ENCODE measurements around the gene KLHL5. TPM values are rescaled to one million over a fixed set of nuclear protein-coding genes. Genes with fewer than 3 reads are reported as not detected.
"Not testable (repeated sequence)": the region's sequence is repeated elsewhere in the genome, so short reads cannot be mapped to it uniquely, and the experiment has no call there.

KLHL5 gene
- total RNA-seq, 4 donors from 2014 or later: 15.4 to 52.0 (median 33.2) TPM

DNA sequence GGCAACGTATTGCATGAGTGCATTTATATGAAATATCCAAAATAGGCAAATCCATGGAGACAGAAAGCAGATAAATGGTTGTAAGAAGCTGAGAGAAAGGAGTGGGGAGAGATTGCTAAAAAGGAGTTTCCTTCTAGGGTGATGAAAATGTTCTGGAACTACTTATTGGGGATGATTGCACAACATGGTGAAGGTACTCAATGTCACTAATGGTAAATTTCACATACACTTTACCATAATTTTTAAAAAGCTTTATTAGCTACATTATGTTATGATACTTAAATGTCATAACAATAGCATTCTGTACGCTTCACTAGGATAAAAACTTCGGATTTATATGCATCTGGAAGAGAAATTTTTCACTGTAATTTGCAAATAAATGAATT, 63.6 kb downstream of the KLHL5 start:
- TF ChIP-seq, protein P1, sequence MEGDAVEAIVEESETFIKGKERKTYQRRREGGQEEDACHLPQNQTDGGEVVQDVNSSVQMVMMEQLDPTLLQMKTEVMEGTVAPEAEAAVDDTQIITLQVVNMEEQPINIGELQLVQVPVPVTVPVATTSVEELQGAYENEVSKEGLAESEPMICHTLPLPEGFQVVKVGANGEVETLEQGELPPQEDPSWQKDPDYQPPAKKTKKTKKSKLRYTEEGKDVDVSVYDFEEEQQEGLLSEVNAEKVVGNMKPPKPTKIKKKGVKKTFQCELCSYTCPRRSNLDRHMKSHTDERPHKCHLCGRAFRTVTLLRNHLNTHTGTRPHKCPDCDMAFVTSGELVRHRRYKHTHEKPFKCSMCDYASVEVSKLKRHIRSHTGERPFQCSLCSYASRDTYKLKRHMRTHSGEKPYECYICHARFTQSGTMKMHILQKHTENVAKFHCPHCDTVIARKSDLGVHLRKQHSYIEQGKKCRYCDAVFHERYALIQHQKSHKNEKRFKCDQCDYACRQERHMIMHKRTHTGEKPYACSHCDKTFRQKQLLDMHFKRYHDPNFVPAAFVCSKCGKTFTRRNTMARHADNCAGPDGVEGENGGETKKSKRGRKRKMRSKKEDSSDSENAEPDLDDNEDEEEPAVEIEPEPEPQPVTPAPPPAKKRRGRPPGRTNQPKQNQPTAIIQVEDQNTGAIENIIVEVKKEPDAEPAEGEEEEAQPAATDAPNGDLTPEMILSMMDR (IDR thresholded peaks at IDR 0.05): no peak
- no peak for TF ChIP-seq POLR2A (IDR thresholded peaks at IDR 0.05)

DNA sequence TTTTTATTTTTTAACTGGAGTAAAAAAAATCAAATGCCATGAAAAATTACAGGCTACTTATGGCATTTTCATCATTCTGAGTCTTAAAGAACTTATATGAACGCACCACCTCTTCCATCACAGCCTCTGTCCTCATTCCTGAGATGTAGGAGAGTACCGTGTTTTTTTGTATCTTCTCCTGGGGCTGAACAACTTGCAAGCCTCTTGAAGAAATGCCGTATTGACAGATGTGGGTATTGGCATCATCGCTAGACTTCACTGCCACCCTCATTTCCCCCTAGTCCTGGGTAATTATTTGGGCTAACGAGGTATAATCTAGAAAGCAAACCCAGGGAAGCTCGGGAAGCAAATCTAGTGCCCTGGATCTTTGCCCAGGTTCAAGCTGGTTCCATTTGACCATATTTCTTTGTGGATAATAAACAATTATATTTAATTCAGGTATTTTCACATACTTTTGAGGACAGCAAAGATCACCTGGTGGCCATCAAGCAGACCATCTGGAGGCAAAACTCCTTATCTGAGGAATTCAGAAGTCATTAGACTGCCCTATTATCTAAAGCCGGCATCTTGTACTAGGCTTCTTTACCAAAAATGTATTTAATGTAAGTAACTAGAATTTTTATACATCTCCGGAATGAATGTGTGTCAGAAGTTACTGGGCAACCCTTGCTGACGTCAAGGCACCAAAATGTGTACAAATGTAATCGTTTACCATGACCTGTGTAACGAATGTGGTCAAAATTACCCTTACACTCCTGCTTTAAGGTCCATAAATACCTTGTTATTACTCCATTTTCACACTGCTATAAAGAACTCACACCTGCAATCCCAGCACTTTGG, 64.4 kb downstream of the KLHL5 start:
- H3K27ac ChIP-seq: no peak overlapping the region
- H3K9me3 ChIP-seq: no peaks in the 10 kb centered on the region
- H3K27me3 ChIP-seq: no peaks in the 10 kb centered on the region
- no peak overlapping the region for H3K4me3 ChIP-seq
- no peaks in the 10 kb centered on the region for H3K4me1 ChIP-seq
- H3K36me3 ChIP-seq: no peaks in the 10 kb centered on the region
- intact Hi-C loops (cut with DNase I; ENCODE audit: low total_unique reads): no loop called here
- TF ChIP-seq POLR2A (IDR thresholded peaks at IDR 0.05): no peak
- TF ChIP-seq, protein P1 (IDR thresholded peaks at IDR 0.05): no peak
- no peak for DNase-seq

More for the DNA sequence above, 63.6 kb downstream of the KLHL5 start:
- Histone ChIP-seq H3K27me3 (no peaks in the 10 kb centered on the region), H3K4me3 (no peak overlapping the region), H3K27ac (no peak overlapping the region), H3K4me1 (no peaks in the 10 kb centered on the region), H3K9me3 (no peaks in the 10 kb centered on the region), H3K36me3 (no peaks in the 10 kb centered on the region)
- intact Hi-C loops (cut with DNase I; ENCODE audit: low total_unique reads): no loop called here
- no peak for DNase-seq

DNA sequence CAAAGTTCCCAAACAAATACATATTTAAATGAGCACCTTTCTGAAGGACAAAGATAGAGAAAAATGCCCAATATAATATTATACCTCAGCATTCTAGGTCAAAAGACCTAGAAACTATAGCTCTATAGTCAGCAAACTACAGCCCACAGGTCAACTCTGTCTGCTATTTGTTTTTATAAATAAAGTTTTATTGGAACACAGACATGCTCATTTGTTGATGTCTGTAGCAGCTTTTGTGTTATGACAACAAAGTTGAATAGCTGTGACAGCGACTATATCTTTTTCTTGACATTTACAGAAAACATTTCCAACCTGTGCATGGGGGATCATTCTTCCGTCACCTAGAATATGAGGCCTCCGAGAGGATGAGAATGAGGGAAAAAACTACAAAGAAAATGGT, 71.6 kb downstream of the KLHL5 start:
- TF ChIP-seq, protein P1 (IDR thresholded peaks at IDR 0.05): no peak
- TF ChIP-seq POLR2A (IDR thresholded peaks at IDR 0.05): no peak
- no peaks in the 10 kb centered on the region for H3K9me3 ChIP-seq
- DNase-seq: no peak
- intact Hi-C loops (cut with DNase I; ENCODE audit: low total_unique reads): no loop called here
- no peak overlapping the region for H3K27ac ChIP-seq
- H3K4me3 ChIP-seq: no peak overlapping the region
- H3K4me1 ChIP-seq: peaks cover 0 to 5% of the 10 kb centered on the region in 2 donors
- H3K36me3 ChIP-seq: no peaks in the 10 kb centered on the region
- no peaks in the 10 kb centered on the region for H3K27me3 ChIP-seq

DNA sequence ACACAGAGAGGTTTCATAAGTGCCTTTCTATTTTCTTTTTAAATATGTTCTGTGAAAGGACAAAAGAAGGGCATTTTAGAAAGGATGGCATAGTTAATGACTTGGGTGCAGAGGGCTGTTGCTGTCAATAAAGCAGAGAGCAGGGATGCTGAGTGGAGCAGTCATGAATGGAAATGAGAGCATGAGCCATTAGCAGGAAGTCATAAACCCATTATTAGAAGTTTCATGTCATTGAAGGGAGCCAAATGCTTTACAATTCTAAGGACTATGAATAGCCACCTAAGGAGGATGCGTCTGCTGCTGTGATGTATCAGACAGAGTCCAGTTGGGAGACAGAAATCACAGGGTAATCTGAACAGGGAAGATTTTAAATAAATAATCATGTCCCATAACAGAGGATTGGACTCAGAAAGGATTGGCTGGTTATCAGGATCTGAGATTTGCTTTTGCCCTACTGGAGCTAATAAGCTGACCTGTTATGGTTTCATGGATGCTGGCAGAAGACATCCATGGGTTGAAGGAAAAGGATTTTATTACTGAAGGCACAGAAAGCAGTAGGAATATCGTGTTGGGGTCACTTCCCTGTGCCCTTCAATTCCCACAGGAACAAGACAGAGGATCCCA, 72.8 kb downstream of the KLHL5 start:
- H3K36me3 ChIP-seq: no peaks in the 10 kb centered on the region
- peaks cover 0 to 5% of the 10 kb centered on the region in 2 donors for H3K4me1 ChIP-seq
- intact Hi-C loops (cut with DNase I; ENCODE audit: low total_unique reads): no loop called here
- TF ChIP-seq, protein P1 (IDR thresholded peaks at IDR 0.05): no peak
- TF ChIP-seq POLR2A (IDR thresholded peaks at IDR 0.05): no peak
- H3K27me3 ChIP-seq: no peaks in the 10 kb centered on the region
- no peak overlapping the region for H3K4me3 ChIP-seq
- no peak for DNase-seq
- H3K9me3 ChIP-seq: no peaks in the 10 kb centered on the region
- peak overlapping the region in 1 of 2 donors; percentile 3 for H3K27ac ChIP-seq

DNA sequence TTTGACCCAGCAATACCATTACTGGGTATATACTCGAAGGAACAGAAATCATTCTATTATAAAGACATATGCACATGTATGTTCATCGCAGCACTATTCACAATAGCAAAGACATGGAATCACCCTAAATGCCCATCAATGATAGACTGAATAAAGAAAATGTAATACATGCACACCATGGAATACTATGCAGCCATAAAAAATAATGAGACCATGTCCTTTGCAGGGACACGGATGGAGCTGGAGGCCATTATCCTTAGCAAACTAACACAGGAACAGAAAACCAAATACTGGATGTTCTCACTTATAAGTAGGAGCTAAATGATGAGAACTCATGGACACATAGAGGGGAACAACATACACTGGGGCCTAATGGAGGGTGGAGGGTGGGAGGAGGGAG, 76.2 kb downstream of the KLHL5 start:
- H3K9me3 ChIP-seq; H3K27me3 ChIP-seq; H3K4me3 ChIP-seq; H3K36me3 ChIP-seq; H3K27ac ChIP-seq; DNase-seq; intact Hi-C loops (cut with DNase I; ENCODE audit: low total_unique reads); H3K4me1 ChIP-seq: not testable (repeated sequence)

All from uterus (tissue), 4 donors.